ENCODE results near the gene BCAP31. TPM values are rescaled to one million over a fixed set of nuclear protein-coding genes. Genes with fewer than 3 reads are reported as not detected.

The BCAP31 gene
- total and polyA plus RNA-seq, 2 of the 13 experiments (the other 11 are each of a cell fraction or from before 2014, with no cell fraction given), result 139 to 178 TPM

DNA sequence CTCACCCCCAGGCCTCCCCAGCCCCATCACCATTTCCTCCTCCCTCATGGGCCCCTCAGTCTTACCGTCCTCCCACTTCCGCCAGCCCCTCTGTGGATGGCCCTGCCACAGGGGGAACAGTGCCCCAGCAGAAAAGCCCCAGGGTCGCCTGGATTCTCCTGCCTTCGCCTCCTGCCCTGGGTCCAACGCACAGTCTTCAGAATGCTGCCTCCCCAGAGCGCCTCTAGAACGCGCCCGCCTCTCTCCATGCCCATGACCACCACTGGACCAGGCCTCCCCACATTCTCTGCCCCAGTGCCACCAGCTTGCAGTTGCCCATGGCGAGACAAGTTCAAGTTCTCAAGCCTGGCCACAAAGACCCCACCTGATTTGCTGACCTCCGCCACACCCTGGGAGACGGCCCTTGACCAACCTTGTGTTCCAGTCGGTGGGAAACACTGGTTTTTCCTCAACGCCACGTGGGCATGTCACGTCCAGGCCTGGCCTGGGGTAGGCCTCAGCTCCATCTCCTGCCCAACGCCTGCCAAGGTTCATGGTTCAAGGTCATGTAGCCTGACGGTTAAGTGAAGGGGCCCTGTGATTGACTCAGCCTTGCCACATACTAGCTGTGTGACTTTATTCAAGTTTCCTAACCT lies 39.2 kb upstream of the BCAP31 start (continued):
- TF ChIP-seq SNAPC4 (CRISPR knock-in tag; IDR thresholded peaks at IDR 0.05), result no peak
- no peak for TF ChIP-seq ZNF468 (CRISPR knock-in tag; IDR thresholded peaks at IDR 0.05)
- no peak for TF ChIP-seq MAZ (IDR thresholded peaks at IDR 0.05; ENCODE audit: borderline replicate concordance, low read depth, low read length)
- no peak for TF ChIP-seq MAZ (CRISPR knock-in tag; IDR thresholded peaks at IDR 0.05; ENCODE audit: low read depth)
- TF ChIP-seq ZNF350 (CRISPR knock-in tag; IDR thresholded peaks at IDR 0.05; ENCODE audit: borderline replicate concordance, low read depth), result no peak
- no peak for TF ChIP-seq PRDM10 (CRISPR knock-in tag; IDR thresholded peaks at IDR 0.05; ENCODE audit: low read depth)
- TF ChIP-seq ZNF136 (CRISPR knock-in tag; IDR thresholded peaks at IDR 0.05; ENCODE audit: low read depth), result no peak
- TF ChIP-seq SIN3B (IDR thresholded peaks at IDR 0.05; ENCODE audit: low read length), result no peak
- TF ChIP-seq DNMT3B (CRISPR knock-in tag; conservative IDR thresholded peaks at IDR 0.05), result no peak
- no peak for TF ChIP-seq ZBTB40 (IDR thresholded peaks at IDR 0.05)
- TF ChIP-seq ZBTB40 (CRISPR knock-in tag; IDR thresholded peaks at IDR 0.05), result no peak

All from HepG2 (cell line).